Tibial nerve (tissue), 4 donors: Measurements from ENCODE around the gene MTUS2.

ENCODE experiments used
- EP300 ChIP-seq, 2 donors: sonication (generic); formaldehyde crosslinking; IDR thresholded peaks; one replicate each; pipeline ENCODE4 v1.6.1; 2017; ENCODE audit warnings: antibody characterized with exemption in 2 of 2, mild to moderate bottlenecking in 1 of 2
- TF ChIP-seq, protein P1 (sequence below), 5 experiments: fragments of 200-600 bp in 3 of 5; fragments of 450-650 bp in 2 of 5; sonication (generic) in 3 of 5; IDR thresholded peaks; one replicate each; pipeline ENCODE4 v1.5.1; 2016 to 2019; ENCODE audit warnings: antibody characterized with exemption in 5 of 5, mild to moderate bottlenecking in 3 of 5, moderate library complexity in 2 of 5

DNA sequence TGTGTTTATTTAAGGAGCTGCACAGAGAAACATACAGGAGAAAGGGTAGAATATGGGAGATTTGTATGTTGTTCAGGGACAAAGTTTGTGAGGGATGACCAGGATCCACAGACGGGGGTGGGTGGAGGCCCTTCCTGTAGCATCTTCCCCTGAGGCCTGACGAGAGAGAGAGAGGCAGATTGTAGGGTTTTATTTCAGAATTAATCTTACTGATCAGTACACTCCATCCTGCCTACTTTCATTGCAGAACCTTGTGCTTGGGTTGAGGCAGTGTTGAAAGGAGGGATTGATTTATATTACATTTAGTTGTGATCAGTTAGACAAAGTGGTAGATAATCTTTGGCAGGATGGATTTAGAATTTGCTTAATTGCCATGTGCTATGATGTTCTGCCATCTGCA lies 39.6 kb downstream of the MTUS2 start:
- TF ChIP-seq, protein P1, sequence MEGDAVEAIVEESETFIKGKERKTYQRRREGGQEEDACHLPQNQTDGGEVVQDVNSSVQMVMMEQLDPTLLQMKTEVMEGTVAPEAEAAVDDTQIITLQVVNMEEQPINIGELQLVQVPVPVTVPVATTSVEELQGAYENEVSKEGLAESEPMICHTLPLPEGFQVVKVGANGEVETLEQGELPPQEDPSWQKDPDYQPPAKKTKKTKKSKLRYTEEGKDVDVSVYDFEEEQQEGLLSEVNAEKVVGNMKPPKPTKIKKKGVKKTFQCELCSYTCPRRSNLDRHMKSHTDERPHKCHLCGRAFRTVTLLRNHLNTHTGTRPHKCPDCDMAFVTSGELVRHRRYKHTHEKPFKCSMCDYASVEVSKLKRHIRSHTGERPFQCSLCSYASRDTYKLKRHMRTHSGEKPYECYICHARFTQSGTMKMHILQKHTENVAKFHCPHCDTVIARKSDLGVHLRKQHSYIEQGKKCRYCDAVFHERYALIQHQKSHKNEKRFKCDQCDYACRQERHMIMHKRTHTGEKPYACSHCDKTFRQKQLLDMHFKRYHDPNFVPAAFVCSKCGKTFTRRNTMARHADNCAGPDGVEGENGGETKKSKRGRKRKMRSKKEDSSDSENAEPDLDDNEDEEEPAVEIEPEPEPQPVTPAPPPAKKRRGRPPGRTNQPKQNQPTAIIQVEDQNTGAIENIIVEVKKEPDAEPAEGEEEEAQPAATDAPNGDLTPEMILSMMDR (IDR thresholded peaks at IDR 0.05): no peak
- TF ChIP-seq EP300 (IDR thresholded peaks at IDR 0.05): no peak
